ELR (cell line): ENCODE data around the gene USP49.

Experiments
- DNase-seq: peaks from one replicate; pipeline ENCODE4 v3.0.0-alpha.2; 2015; ENCODE audit warnings: low read depth

The USP49 gene

GRCh38 chr6:41756354-41756753, 138.8 kb downstream of the USP49 start:
- DNase-seq: no peak

- no peak for DNase-seq
Measured at GRCh38 chr6:41755895-41756294, 139.3 kb downstream of the USP49 start.

GRCh38 chr6:41750374-41750773, 144.8 kb downstream of the USP49 start:
- no peak for DNase-seq

GRCh38 chr6:41748542-41748941, 146.6 kb downstream of the USP49 start:
- DNase-seq: no peak

DNA sequence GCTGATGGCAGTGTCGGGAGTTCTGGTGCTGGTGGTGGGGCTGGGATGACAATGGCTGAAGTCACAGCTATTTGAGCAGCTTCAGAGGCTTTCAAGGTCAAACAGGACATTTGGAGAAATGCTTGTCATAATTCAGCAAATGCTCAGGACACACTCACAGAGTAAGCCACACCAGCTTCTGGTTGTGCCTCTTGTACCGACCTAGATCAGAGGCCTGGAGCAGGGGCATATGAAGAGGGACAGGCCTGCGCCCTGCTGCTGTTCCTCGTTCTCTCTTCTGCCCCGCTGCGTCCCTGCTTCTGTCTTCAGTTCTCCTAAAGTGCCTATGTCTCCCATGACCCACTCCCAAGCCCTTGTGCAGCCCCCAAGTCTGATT, 147.1 kb downstream of the USP49 start:
- no peak for DNase-seq

DNA sequence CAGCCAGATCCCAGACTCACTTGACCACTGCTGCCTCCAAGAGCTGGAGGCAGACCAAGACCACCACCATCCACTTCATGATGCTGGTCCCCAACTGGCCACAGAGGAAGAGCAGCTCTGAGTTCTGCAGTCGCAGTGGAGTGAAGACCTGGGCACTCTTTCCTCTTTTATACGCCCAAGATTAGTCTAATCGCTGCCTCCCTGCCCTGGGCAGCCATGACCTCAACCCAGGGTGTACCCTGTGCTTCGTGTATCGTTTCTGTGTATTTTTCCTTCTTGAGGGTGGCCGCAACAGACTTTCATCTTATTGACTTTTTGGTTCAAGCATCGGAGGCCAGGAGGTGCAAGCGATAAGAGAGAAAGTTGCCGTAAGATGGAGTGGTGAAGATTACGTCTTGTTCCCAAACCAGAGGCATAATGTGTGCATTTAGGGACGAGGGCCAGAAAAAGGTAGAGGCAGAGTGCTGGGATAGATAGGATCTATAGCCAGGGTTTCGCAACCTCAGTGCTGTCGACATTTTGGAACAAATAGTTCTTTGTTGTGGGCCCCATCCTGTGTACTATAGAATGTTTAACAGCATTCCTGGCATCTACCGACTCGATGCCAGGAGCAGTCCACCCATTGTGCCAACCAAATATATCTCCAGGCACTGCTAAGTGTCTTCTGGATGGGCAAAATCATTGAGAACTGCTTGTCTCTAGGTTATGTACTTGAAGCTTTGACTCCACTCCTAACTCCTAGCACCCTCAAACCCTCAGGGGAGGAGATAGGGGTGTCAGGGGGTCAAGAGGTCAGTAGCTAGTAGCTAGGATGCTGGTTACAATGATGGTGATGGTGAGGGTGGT, 147.7 kb downstream of the USP49 start, which contains the start of gene PGC:
TSS of gene PGC (minus strand) at position 142 of the 846 bp plus-strand sequence. CDS start at position 79, 63 bp downstream.
- no peak for DNase-seq

- no peak for DNase-seq
Measured at GRCh38 chr6:41746107-41746506, 149.1 kb downstream of the USP49 start.

- no peak for DNase-seq
Measured at GRCh38 chr6:41744236-41744787, 150.9 kb downstream of the USP49 start.

- no peak for DNase-seq
Measured at GRCh38 chr6:41743406-41744235, 151.6 kb downstream of the USP49 start.

GRCh38 chr6:41741625-41742490, 153.3 kb downstream of the USP49 start:
- DNase-seq: no peak

GRCh38 chr6:41740366-41741162, 154.6 kb downstream of the USP49 start:
- DNase-seq: no peak
